ENCODE data around the gene INSYN2A. TPM values are rescaled to one million over a fixed set of nuclear protein-coding genes. Genes with fewer than 3 reads are reported as not detected.

INSYN2A gene
- polyA plus RNA-seq, 6 donors from 2014 or later, result not detected

DNA sequence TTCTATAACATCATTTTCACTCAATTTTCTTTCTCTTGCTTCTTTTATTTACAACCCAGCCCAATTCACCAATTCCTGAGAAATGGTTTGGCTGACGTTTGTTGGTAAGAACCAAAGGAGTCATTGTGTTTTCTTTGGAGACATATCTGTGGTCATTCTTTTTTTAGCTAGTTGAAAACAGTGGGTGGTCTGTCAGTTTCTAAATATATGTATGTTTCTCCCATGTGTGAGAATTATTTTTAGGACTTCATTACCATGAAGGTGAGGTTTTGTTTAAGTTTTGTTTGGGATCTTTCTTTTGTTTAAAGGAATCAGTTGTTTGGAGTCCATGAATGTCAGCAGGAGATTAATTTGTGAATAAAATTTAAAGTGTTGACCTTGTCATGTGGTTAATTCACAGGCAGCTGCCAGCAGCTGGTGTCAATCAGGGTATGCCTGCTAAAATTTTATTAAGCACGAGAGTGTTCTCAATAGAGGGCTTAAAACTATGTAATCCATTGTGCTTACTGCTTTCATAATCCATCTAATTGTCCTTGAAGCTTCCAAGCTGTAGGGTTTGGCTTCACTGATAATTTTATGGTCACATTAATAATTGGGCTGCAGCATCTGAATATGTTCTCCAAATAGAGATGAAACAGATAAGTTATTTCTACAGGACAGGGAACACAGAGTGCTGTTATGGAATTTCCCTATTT, 38.7 kb downstream of the INSYN2A start:
- Mint-ChIP-seq H3K36me3 (no peaks in the 10 kb centered on the region), H3K27ac (no peak overlapping the region), H3K4me1 (no peaks in the 10 kb centered on the region), H3K27me3 (peaks cover 0 to 5% (median 0%) of the 10 kb centered on the region in 3 donors), H3K4me3 (no peak overlapping the region), H3K9me3 (no peaks in the 10 kb centered on the region)
- DNase-seq (no peak), ATAC-seq (ENCODE audit: low read depth in 2 of 2) (no peak)

- H3K27ac Mint-ChIP-seq, result no peak overlapping the region
- no peak for DNase-seq
- H3K36me3 Mint-ChIP-seq, result no peaks in the 10 kb centered on the region
- no peaks in the 10 kb centered on the region for H3K9me3 Mint-ChIP-seq
- no peak overlapping the region for H3K4me3 Mint-ChIP-seq
- H3K27me3 Mint-ChIP-seq, result peaks cover 0 to 2% (median 0%) of the 10 kb centered on the region in 3 donors
- ATAC-seq (ENCODE audit: low read depth in 2 of 2), result no peak
- no peaks in the 10 kb centered on the region for H3K4me1 Mint-ChIP-seq
These were observed 39.3 kb downstream of the INSYN2A start for GRCh38 chr10:127157089-127157488.

- Mint-ChIP-seq H3K4me3 (no peak overlapping the region), H3K36me3 (no peaks in the 10 kb centered on the region)
These were observed 41.4 kb downstream of the INSYN2A start for GRCh38 chr10:127154831-127155620.

DNA sequence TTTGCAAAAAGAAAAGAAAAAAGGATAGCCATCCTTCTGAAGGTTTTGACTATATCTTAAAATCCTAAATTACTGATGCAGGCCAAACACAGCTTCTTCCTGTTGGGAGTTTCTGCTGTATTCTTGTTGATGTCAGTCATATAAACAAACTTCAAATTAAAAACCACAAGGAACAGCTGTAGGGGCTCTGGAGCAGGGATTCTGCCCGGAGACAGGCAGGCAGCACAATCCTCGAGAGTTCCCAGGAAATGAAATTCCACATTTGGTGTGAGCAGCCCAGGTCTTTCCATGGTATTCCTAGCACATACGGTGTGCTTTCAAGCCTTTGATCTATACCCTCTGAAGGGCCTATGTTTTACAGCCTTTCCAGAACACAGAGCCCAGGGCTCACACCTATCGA, 43.2 kb downstream of the INSYN2A start:
- H3K27ac Mint-ChIP-seq, result no peak overlapping the region
- no peak for ATAC-seq (ENCODE audit: low read depth in 2 of 2)
- peaks cover 0 to 4% (median 0%) of the 10 kb centered on the region in 3 donors for H3K27me3 Mint-ChIP-seq
- no peaks in the 10 kb centered on the region for H3K9me3 Mint-ChIP-seq
- no peak for DNase-seq
- H3K4me3 Mint-ChIP-seq, result no peak overlapping the region
- H3K36me3 Mint-ChIP-seq, result no peaks in the 10 kb centered on the region
- H3K4me1 Mint-ChIP-seq, result no peaks in the 10 kb centered on the region

More at GRCh38 chr10:127154831-127155620, 41.4 kb downstream of the INSYN2A start:
- H3K27me3 Mint-ChIP-seq, result peaks cover 0 to 4% (median 0%) of the 10 kb centered on the region in 3 donors
- no peaks in the 10 kb centered on the region for H3K9me3 Mint-ChIP-seq
- no peak for DNase-seq
- H3K27ac Mint-ChIP-seq, result no peak overlapping the region
- H3K4me1 Mint-ChIP-seq, result no peaks in the 10 kb centered on the region
- ATAC-seq (ENCODE audit: low read depth in 2 of 2), result no peak

GRCh38 chr10:127151981-127152699, 44.3 kb downstream of the INSYN2A start:
- Mint-ChIP-seq H3K27ac (no peak overlapping the region), H3K4me1 (no peaks in the 10 kb centered on the region), H3K9me3 (no peaks in the 10 kb centered on the region), H3K36me3 (no peaks in the 10 kb centered on the region), H3K27me3 (peaks cover 0 to 4% (median 0%) of the 10 kb centered on the region in 3 donors), H3K4me3 (no peak overlapping the region)
- ATAC-seq (ENCODE audit: low read depth in 2 of 2) (no peak), DNase-seq (no peak)

DNA sequence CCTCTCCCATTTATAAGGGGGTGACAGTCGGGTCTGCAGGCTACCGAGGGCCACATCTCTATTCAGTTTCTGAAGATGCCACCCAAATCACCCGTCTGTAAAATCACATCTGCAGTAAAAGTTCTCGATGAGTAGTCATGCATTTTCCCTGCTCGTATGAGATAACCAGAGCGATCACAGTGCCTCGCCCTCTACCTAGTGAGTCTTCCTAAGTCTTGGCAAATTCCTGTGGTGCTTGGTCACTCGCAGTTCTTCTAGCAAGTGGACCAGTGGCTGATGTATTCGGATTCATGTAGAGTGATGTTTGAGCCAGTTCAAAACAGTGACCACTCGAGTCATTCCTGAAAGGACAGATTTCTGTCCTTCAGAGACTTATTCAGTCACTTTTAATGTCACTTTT, 44.9 kb downstream of the INSYN2A start:
- Mint-ChIP-seq H3K4me1 (no peaks in the 10 kb centered on the region), H3K27me3 (peaks cover 0 to 4% (median 0%) of the 10 kb centered on the region in 3 donors), H3K4me3 (no peak overlapping the region), H3K9me3 (no peaks in the 10 kb centered on the region), H3K27ac (no peak overlapping the region), H3K36me3 (no peaks in the 10 kb centered on the region)
- DNase-seq (no peak), ATAC-seq (ENCODE audit: low read depth in 2 of 2) (no peak)

GRCh38 chr10:127150136-127150535, 46.3 kb downstream of the INSYN2A start:
- Mint-ChIP-seq H3K9me3 (no peaks in the 10 kb centered on the region), H3K36me3 (no peaks in the 10 kb centered on the region), H3K4me3 (no peak overlapping the region), H3K27ac (no peak overlapping the region), H3K4me1 (no peaks in the 10 kb centered on the region), H3K27me3 (peaks cover 0 to 4% (median 0%) of the 10 kb centered on the region in 3 donors)
- no peak for ATAC-seq (ENCODE audit: low read depth in 2 of 2)
- DNase-seq, result no peak

- Mint-ChIP-seq H3K4me3 (no peak overlapping the region), H3K27me3 (peaks cover 0 to 4% (median 0%) of the 10 kb centered on the region in 3 donors), H3K27ac (no peak overlapping the region), H3K36me3 (no peaks in the 10 kb centered on the region), H3K9me3 (no peaks in the 10 kb centered on the region), H3K4me1 (no peaks in the 10 kb centered on the region)
- no peak for ATAC-seq (ENCODE audit: low read depth in 2 of 2)
- DNase-seq, result no peak
These were observed 46.8 kb downstream of the INSYN2A start for GRCh38 chr10:127149501-127150081.

DNA sequence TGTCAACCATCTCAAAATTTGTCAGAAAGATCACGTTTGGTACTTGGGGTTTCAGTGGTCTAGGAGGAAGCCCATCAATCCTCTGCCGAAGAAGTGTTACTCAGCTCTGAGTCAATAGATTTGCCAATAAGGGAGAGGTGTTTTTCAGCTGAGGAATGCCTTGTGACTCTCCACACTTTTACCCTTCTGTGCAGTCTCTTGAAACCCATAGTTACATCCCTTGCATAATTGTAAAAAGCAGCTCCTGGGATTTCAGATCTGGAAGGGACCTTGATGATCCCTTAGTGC, 47.5 kb downstream of the INSYN2A start:
- no peaks in the 10 kb centered on the region for H3K36me3 Mint-ChIP-seq
- peaks cover 0 to 4% (median 0%) of the 10 kb centered on the region in 7 donors for H3K9me3 Mint-ChIP-seq
- peaks cover 0 to 5% (median 4%) of the 10 kb centered on the region in 3 donors for H3K27me3 Mint-ChIP-seq
- ATAC-seq (ENCODE audit: low read depth in 2 of 2) (no peak), DNase-seq (no peak)
- H3K27ac Mint-ChIP-seq, result no peak overlapping the region
- H3K4me1 Mint-ChIP-seq, result no peaks in the 10 kb centered on the region
- H3K4me3 Mint-ChIP-seq, result no peak overlapping the region

DNA sequence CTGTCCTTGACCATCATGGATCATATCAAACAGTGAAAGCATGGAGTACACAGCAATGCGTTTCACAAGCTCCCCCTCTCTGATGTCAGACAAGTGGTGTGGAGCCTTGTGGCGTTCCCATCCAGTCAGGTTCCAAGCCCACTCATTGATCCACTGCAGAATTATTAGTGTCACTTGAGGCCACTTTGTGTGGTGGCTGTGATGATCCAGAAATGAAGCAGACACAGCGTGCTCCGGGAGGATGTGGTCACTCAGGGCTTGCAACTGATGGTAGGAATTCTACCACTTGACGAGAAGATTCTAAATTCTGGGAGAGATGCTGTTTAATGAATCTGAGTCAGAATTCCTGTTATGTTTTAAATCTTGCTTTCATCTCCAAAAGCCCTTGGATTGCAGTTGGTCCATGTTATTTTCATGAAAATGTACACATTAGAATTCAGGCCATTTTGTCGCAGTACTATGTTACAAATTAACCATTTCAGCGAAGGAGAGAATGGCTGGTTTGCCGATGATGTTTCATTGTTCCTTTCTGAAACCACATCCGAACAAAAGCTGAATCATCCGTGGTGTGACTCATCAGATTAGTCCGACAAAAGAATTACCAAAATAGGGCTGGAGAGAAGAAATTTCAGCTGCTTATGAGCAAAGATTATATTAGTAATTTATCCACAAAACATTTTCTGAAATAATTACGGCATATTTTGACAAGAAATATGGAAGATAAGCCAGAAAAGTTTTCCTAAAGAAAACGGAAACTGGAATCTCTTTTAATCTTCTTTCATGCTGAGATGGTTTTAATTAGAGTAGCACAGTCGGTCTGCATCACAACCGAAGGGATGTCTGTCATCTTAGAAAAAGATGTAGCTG, 48.1 kb downstream of the INSYN2A start:
- no peak for ATAC-seq (ENCODE audit: low read depth in 2 of 2)
- no peaks in the 10 kb centered on the region for H3K36me3 Mint-ChIP-seq
- peaks cover 0 to 7% (median 4%) of the 10 kb centered on the region in 3 donors for H3K27me3 Mint-ChIP-seq
- H3K4me1 Mint-ChIP-seq, result no peaks in the 10 kb centered on the region
- H3K9me3 Mint-ChIP-seq, result peaks cover 0 to 5% (median 0%) of the 10 kb centered on the region in 7 donors
- H3K4me3 Mint-ChIP-seq, result no peak overlapping the region
- no peak overlapping the region for H3K27ac Mint-ChIP-seq
- no peak for DNase-seq

GRCh38 chr10:127146661-127147060, 49.7 kb downstream of the INSYN2A start:
- H3K36me3 Mint-ChIP-seq, result no peaks in the 10 kb centered on the region
- peaks cover 0 to 7% (median 4%) of the 10 kb centered on the region in 3 donors for H3K27me3 Mint-ChIP-seq
- H3K27ac Mint-ChIP-seq, result no peak overlapping the region
- ATAC-seq (ENCODE audit: low read depth in 2 of 2), result no peak
- H3K4me1 Mint-ChIP-seq, result no peaks in the 10 kb centered on the region
- peaks cover 0 to 5% (median 0%) of the 10 kb centered on the region in 7 donors for H3K9me3 Mint-ChIP-seq
- H3K4me3 Mint-ChIP-seq, result no peak overlapping the region
- no peak for DNase-seq

Data from naive B cell (primary cell).